NCI-H1694 treated with DMSO at 0.1 percent for 48 hours (cell line): ENCODE data around the gene EDC4.
"Not testable (repeated sequence)": the region's sequence is repeated elsewhere in the genome, so short reads cannot be mapped to it uniquely, and the experiment has no call there.

Experiments
- DNase-seq: peaks from one replicate; lab custom pipeline; 2025; lab: John Stamatoyannopoulos, UW

Gene EDC4, protein sequence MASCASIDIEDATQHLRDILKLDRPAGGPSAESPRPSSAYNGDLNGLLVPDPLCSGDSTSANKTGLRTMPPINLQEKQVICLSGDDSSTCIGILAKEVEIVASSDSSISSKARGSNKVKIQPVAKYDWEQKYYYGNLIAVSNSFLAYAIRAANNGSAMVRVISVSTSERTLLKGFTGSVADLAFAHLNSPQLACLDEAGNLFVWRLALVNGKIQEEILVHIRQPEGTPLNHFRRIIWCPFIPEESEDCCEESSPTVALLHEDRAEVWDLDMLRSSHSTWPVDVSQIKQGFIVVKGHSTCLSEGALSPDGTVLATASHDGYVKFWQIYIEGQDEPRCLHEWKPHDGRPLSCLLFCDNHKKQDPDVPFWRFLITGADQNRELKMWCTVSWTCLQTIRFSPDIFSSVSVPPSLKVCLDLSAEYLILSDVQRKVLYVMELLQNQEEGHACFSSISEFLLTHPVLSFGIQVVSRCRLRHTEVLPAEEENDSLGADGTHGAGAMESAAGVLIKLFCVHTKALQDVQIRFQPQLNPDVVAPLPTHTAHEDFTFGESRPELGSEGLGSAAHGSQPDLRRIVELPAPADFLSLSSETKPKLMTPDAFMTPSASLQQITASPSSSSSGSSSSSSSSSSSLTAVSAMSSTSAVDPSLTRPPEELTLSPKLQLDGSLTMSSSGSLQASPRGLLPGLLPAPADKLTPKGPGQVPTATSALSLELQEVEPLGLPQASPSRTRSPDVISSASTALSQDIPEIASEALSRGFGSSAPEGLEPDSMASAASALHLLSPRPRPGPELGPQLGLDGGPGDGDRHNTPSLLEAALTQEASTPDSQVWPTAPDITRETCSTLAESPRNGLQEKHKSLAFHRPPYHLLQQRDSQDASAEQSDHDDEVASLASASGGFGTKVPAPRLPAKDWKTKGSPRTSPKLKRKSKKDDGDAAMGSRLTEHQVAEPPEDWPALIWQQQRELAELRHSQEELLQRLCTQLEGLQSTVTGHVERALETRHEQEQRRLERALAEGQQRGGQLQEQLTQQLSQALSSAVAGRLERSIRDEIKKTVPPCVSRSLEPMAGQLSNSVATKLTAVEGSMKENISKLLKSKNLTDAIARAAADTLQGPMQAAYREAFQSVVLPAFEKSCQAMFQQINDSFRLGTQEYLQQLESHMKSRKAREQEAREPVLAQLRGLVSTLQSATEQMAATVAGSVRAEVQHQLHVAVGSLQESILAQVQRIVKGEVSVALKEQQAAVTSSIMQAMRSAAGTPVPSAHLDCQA (N-terminal part only)

DNA sequence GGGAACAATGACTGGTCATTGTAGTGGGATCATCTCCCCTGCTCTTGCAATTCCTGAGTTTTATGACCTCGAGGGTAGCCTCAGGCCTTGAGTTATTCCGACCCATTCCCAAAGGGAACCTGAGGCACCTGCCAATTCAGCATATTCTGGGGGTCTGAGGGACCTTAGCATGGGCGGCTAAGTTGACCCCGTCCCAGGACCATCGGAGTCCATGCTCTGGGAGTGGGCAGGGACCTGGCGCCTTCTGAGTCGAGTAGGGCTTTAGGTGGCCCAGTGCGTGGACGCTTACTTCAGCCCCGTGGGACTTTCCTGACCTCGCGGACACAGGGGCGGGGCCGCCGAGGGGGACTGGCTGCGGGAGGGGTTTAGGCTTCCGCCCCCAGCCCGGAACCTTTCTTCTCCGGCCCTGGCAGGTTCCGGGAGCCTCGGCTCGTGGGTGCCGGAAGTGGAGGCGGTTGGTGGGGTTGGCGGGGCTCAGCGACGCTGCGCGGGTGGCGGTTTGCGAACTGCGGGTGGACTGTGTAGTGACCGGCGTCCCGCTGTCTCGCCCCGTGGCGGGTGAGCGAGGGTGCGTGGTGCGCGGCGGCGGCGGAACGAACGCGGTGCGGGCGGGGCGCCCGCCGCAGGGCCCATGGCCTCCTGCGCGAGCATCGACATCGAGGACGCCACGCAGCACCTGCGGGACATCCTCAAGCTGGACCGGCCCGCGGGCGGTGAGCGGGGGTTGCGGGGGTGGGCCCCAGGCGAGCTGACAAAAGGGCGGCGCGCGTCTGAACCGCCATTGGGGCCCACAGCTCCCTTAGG is at the start of gene EDC4:
Gene EDC4, plus strand, starts transcription at position 422 of the 804 bp plus-strand sequence. Its CDS starts 210 bp downstream, at position 632.
- peak; percentile 3 for DNase-seq

DNA sequence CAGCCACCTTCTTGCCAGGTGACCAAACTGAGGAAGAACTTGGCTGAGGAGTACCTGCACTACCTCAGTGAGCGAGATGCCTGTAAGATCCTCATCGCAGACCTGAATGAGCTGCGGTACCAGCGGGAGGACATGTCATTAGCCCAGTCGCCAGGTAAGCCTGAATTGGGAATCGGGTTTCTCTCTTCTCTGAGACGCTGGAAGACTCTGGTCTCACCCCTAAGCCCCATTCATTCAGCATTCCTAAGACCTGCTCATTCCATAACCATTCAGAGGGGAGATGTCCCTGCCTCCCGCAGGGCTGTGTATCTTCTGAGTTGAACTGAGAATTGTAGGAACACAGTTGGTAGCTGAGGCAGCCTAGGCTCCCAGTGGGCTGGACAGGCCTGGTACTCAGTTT is 47.7 kb upstream of the EDC4 start:
- no peak for DNase-seq

DNA sequence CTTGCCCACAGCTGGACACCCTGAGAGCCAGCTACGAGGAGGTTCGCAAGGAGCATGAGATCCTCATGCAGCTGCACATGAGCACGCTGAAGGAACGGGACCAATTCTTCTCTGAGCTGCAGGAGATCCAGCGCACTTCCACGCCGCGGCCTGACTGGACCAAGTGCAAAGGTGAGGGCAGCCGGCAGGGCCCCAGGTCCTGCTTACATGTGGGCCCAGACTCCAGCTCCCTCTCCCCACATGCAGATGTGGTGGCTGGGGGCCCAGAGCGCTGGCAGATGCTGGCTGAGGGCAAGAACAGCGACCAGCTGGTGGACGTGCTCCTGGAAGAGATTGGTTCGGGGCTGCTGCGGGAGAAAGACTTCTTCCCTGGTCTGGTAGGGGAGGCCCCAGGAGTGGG is 46.9 kb upstream of the EDC4 start:
- no peak for DNase-seq

DNA sequence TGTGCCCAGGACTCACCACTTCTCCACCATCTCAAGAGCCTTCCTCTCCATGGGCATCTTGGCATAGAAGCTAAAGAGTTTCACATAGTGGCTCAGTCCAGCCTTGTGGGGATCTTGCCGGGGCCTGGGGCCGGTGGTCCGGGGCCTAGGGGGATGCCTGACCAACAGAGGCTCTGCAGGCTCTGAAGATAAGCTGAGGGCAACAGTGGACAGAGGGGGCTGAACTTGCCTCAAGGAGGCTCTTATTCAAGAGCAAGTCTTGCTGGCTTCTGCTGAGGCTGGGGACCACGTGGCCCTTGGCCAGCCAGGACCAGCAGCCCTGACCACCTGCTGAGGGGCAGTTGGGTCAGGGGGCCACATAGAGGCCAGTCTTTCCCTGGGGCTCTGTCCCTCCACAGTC is 44.2 kb upstream of the EDC4 start:
- no peak for DNase-seq

DNA sequence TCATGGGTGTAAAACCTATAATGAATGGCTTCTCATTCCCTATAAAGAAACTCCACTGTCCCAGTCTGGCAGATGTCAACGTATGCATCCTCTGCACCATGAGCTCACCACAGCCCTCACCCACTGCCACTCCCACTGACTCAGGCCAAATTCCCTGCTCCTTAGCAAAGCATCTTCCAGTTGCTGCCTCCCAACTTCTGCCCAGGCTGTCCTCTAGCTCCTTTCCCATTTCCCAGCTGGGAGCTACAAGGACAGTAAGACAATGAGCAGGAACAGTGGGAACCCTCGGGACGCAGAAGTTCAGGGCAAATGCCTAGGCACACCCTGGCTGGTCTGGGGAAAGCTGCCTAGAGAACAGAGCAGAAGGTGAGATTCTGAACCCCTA is 39.8 kb upstream of the EDC4 start:
- no peak for DNase-seq

DNA sequence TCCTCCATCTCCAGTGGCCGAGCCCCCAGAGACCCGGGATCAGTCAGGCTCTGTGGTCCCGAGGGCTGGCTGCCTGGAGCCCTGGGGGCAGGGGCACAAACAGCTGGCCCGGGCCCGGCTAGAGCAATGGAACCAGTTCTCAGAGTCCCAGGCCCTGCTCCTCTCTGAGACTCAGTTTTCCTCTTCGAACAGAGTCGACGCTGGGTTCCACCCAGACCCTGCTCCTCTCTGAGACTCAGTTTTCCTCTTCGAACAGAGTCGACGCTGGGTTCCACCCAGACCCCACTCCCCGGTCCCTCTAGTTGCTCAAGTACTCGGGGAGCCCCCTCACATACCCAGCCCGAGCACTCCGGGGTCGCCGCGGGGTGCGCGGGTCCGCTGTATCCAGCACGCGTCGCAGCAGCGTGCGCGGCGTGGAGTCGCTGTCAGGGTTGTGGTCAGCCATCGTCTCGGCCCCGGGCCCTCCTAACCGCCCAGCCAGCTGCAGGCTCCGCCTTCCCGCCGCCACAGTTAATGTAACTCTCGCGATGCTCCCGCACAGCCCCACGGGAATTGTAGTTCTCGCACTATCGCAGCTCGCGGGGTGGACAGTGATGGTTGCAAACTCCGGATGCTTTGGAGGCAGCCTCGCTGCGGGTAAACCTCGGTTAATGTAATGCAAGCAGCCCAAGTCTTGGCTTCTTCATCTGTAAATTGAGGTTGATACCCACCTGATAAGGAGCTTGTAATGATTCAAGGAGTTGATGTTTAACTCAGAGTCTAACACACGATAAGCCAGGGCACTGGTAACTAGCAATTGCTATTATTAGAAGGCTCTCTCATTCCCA is 39.2 kb upstream of the EDC4 start:
- DNase-seq, result peak; percentile 71

DNA sequence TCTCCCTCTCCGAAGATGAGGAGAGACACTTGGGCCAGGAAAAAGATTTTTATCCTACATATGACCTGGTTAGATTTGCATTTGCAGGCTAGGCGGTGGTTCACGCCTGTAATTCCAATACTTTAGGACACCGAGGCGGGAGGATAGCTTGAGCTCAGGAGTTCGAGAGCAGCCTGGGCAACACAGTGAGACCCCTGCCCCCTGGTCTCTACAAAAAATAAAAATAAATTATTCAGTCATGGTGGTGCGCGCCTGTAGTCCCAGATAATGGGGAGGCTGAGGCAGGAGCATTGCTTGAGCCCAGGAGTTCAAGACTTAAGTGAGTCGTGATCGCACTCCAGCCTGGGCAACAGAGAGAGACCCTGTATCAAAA is 38.6 kb upstream of the EDC4 start:
- DNase-seq, result no peak

DNA sequence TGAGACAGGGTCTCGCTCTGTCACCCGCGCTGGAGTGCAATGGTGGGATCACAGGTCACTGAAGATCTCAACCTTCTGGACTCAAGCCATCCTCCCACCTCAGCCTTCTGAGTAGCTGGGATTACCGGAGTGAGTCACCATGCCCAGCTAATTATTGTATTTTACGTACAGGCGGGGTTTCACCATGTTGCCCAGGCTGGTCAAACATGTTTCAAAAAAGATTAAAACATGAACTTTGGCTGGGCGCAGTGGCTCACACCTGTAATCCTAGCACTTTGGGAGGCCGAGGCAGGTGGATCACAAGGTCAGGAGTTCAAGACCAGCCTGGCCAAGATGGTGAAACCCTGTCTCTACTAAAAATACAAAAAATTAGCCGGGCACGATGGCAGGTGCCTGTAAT is 35.7 kb upstream of the EDC4 start:
- not testable (repeated sequence) for DNase-seq

DNA sequence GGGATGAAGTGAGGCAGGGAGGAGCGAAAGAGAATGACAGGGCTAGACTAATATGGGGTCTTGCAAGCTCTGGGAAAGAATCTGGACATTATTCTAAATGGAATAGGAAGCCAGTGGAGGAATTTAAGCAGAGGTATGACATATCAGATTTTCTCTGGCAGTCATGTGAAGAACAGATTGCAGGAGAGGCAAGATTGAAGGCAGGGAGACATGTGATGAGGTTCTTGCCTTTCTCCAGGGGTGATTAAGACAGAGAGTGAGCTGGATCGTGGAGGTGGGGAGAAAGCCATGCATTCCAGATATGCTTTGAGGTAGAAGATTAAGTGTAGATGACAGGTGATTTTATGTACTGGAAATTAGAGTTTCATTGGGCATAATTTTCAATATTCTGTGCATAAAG is 35.0 kb upstream of the EDC4 start:
- DNase-seq, result no peak

DNA sequence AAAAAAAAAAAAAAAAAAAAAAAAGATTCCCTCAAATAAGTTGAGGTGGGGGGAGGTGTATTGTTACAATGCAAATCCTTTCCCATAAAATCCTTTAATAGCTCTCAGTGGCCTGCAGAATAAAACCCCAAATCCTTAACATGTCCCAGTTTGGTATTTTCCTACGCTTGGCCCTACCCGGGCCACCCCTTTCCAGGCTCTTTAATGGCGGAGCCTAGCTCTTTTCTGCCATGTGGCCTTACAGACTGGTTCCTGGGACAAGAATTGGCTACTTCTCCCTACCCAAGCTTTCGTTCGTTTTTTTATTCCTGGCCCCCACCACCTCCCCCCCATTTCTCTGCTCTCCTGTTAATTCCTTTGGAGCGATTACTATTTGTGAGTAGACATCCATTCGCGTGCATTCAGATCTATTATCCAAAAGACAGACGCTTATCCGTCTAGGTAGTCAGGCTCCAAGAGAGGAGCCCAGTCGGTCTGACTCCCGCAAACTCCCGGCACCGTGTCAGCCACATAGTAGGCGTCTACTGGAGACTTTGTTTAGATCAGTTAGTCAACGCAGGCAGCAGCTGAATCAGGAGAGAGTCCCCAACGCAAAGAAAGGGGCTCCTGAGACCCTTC is 31.5 kb upstream of the EDC4 start:
- DNase-seq, result no peak

DNA sequence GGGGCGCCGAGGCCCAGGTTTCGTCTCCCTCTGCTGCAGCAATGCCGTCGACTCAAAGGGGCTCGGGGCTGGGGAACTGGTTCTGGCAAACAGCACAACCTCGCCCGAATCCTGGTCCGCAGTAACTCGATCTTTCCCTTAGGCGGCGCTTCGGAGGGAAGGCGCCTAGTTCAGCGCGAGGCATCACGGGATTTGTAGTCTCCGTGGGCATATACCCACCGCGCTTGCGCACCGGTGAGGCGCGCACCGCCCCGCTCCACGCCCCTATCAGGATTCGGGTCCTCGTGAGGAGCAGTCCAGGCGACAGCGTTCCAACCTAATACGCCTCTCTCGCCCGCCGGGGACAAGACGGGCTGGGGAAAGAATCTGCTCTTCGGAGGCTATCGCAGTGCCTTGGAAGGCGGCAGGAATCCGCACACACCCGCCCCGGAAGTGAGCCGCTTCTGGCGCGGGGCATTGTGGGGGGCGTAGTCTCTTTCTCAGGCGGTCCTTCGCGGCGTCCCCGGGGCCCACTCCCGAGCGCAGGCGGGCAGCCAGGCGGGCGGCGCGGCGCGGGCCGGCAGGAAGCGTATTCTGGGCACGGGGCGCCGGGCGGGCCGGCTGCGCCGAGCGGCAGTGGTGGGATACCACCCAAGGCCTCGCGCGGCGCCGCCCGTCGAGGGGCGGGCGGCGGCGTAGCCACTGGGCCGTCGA is 30.9 kb upstream of the EDC4 start, which contains the start of gene THAP11:
Gene THAP11, plus strand, starts transcription at position 505 of the 693 bp plus-strand sequence. CDS start 235 bp downstream, outside the sequence.
- DNase-seq, result peak; percentile 89

DNA sequence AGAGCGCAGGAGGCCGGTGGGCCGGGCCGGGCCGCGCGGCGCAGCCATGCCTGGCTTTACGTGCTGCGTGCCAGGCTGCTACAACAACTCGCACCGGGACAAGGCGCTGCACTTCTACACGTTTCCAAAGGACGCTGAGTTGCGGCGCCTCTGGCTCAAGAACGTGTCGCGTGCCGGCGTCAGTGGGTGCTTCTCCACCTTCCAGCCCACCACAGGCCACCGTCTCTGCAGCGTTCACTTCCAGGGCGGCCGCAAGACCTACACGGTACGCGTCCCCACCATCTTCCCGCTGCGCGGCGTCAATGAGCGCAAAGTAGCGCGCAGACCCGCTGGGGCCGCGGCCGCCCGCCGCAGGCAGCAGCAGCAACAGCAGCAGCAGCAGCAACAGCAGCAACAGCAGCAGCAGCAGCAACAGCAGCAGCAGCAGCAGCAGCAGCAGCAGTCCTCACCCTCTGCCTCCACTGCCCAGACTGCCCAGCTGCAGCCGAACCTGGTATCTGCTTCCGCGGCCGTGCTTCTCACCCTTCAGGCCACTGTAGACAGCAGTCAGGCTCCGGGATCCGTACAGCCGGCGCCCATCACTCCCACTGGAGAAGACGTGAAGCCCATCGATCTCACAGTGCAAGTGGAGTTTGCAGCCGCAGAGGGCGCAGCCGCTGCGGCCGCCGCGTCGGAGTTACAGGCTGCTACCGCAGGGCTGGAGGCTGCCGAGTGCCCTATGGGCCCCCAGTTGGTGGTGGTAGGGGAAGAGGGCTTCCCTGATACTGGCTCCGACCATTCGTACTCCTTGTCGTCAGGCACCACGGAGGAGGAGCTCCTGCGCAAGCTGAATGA is 30.1 kb upstream of the EDC4 start:
- DNase-seq, result peak; percentile 6

DNA sequence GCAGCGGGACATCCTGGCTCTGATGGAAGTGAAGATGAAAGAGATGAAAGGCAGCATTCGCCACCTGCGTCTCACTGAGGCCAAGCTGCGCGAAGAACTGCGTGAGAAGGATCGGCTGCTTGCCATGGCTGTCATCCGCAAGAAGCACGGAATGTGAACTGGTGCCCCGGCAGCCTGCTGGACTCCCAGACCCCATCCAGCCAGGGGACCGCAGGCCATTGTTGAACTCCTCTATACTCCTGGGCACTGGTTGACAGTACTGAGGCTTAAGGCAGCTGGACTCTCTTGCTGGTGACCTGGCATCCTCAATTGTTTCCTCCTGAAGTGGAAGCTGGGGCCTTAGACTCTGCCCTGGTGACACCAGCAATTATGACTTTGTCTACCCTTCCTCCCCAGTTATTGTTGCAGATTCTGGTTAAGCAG is 29.5 kb upstream of the EDC4 start:
- DNase-seq, result no peak

DNA sequence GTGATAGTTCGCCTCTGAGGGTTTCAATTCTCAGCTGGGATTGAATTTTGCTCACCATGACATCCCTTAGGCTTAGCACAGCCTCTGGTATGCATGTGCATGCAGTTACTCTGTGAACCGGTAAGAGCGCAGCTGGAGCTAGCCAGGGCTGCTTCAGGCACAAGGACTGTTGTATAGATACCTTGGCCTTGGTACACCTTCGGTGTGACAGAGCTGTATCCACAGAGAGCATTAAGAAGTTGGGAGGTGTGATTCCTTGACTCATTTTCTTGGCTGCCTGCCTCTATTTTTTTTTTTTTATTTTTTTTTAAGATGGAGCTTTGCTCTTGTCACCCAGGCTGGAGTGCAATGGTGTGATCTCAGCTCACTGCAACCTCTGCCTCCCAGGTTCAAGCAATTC is 28.4 kb upstream of the EDC4 start:
- no peak for DNase-seq

DNA sequence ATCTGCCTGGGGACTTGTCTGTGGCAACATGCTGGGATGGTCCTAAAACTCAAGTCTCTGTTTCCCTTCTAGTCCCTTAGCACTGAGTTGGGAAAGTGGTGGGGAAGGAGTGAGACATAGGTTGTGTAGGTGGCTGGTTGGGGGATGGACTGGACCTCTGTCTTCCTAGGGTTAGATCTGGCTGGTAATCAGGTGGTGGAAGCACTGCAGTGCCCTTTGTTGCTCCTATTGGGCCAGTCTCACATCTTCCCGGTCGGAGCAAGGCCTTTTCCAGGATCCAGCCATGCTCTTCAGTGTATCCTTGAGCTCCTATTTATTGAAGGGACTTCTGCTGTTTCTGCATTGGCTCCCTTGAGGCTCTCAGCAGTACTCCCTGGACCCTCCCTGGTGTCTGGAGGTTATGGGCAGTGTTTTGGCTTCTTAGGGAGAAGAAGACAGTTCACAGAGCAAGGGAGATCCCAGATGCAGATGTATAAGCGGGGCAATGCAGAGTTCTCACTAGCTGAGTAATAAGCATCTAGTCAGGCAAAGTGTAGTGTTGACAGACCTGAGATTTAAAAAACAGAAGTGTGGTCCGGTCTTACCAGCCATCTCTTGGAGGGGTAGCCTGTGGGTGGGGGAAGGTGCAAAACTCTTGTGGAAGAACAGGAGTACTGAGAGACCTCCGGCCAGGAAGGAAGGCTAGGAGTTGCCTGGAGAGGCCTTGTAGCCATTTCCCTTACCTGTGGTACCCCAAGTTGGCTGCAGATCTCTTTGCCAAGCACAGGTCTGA is 27.4 kb upstream of the EDC4 start:
- no peak for DNase-seq

DNA sequence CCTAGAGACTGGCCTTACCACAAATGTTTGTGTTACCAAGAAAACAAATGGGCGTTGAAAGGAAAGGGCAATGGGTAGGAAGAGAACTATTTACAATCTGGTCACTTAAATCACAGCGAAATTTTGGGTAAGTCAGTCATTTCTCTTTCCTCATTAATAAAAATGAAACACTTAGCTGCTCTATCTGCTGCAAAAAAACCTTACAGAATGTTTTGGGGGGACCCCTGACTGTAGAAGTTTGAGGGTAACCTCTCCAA is 26.9 kb upstream of the EDC4 start:
- no peak for DNase-seq

DNA sequence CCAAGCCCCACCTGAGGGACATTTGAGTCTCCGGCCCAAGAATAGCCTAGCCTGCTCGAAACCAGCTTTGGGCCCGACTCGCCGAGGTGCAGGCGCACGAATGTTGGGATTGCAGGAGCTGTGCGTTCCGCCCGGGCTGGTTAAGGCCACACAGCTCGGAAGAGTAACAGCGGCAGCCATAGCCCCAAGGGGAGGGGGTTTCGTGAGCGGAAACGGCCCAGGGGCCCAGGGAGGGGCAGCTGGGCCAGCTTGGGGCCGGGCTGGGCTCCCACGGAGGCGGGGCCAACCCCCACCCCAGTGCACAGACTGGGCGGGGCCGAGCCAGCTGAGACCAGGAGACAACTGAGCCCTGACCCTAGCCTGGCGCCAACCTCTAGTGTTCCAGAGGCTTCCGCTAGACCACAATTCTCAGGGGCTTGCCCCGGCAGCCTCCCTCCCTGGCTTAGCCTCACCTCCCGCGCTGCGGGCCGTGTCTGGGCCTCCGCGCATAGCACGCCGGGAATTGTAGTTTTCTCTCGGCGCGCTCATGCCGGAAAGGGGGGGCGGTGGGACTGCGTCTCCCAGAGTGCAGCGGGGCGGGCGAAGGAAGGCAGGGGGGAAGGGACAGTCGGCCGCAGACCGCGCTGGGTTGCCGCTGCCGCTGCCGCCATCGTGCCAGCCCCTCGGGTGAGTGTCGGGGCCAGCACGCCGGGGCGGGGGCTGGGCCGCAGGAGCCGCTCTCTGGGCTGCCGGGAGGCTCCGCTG is 26.4 kb upstream of the EDC4 start, which contains the start of gene NUTF2:
Gene NUTF2, plus strand, starts transcription at position 614 of the 744 bp plus-strand sequence. CDS start 18,198 bp downstream, outside the sequence.
- DNase-seq, result peak; percentile 86
